Rectal smooth muscle tissue (tissue), 1 donor: Measurements from ENCODE around the gene METAP1D.
"Not testable (repeated sequence)": the region's sequence is repeated elsewhere in the genome, so short reads cannot be mapped to it uniquely, and the experiment has no call there.

Experiments
- H3K27ac ChIP-seq: one replicate; pipeline ENCODE4 v1.7.0; 2013; ENCODE audit warnings: low read depth, low read length, inconsistent platforms
- H3K27me3 ChIP-seq: one replicate; pipeline ENCODE4 v1.7.0; 2013; ENCODE audit warnings: low read length; ENCODE audit not compliant: control insufficient read depth, insufficient read depth
- H3K36me3 ChIP-seq: one replicate; pipeline ENCODE4 v1.7.0; 2013; ENCODE audit warnings: low read length; ENCODE audit not compliant: control insufficient read depth, insufficient read depth
- H3K4me1 ChIP-seq: one replicate; pipeline ENCODE4 v1.7.0; 2013; ENCODE audit warnings: low read length; ENCODE audit not compliant: control insufficient read depth, insufficient read depth
- H3K4me3 ChIP-seq: one replicate; pipeline ENCODE4 v1.7.0; 2013; ENCODE audit warnings: low read length
- H3K9ac ChIP-seq: one replicate; pipeline ENCODE4 v1.7.0; 2013; ENCODE audit warnings: low read length

METAP1D gene

GRCh38 chr2:172109256-172109987, 109.7 kb downstream of the METAP1D start:
- Histone ChIP-seq H3K9ac (no peak overlapping the region), H3K27ac (no peak overlapping the region), H3K27me3 (peaks cover 28% of the 10 kb centered on the region), H3K4me1 (no peaks in the 10 kb centered on the region), H3K4me3 (no peak overlapping the region), H3K36me3 (no peaks in the 10 kb centered on the region)

GRCh38 chr2:172109988-172110811, 110.4 kb downstream of the METAP1D start:
- no peak overlapping the region for H3K27ac ChIP-seq
- H3K4me3 ChIP-seq, result no peak overlapping the region
- no peaks in the 10 kb centered on the region for H3K36me3 ChIP-seq
- H3K4me1 ChIP-seq, result no peaks in the 10 kb centered on the region
- no peak overlapping the region for H3K9ac ChIP-seq
- H3K27me3 ChIP-seq, result peaks cover 24% of the 10 kb centered on the region

GRCh38 chr2:172113617-172114016, 113.9 kb downstream of the METAP1D start:
- no peak overlapping the region for H3K4me3 ChIP-seq
- H3K4me1 ChIP-seq, result no peaks in the 10 kb centered on the region
- no peaks in the 10 kb centered on the region for H3K27me3 ChIP-seq
- H3K27ac ChIP-seq, result no peak overlapping the region
- H3K9ac ChIP-seq, result no peak overlapping the region
- no peaks in the 10 kb centered on the region for H3K36me3 ChIP-seq

- not testable (repeated sequence) for H3K36me3 ChIP-seq, H3K27ac ChIP-seq, H3K4me1 ChIP-seq, H3K9ac ChIP-seq, H3K4me3 ChIP-seq, H3K27me3 ChIP-seq
Observed at GRCh38 chr2:172114176-172114575, 114.4 kb downstream of the METAP1D start.

GRCh38 chr2:172114579-172114978, 114.8 kb downstream of the METAP1D start:
- Histone ChIP-seq H3K4me3 (no peak overlapping the region), H3K9ac (no peak overlapping the region), H3K27me3 (no peaks in the 10 kb centered on the region), H3K36me3 (no peaks in the 10 kb centered on the region), H3K27ac (no peak overlapping the region), H3K4me1 (no peaks in the 10 kb centered on the region)

- Histone ChIP-seq H3K27me3 (no peaks in the 10 kb centered on the region), H3K4me3 (no peak overlapping the region), H3K36me3 (no peaks in the 10 kb centered on the region), H3K9ac (no peak overlapping the region), H3K4me1 (no peaks in the 10 kb centered on the region), H3K27ac (no peak overlapping the region)
Observed at GRCh38 chr2:172116107-172116506, 116.4 kb downstream of the METAP1D start.

- Histone ChIP-seq H3K4me1 (no peaks in the 10 kb centered on the region), H3K27ac (no peak overlapping the region), H3K4me3 (no peak overlapping the region), H3K27me3 (no peaks in the 10 kb centered on the region), H3K9ac (no peak overlapping the region), H3K36me3 (no peaks in the 10 kb centered on the region)
Observed at GRCh38 chr2:172119089-172119488, 119.3 kb downstream of the METAP1D start.

- H3K36me3 ChIP-seq, result no peaks in the 10 kb centered on the region
- H3K27ac ChIP-seq, result no peak overlapping the region
- H3K27me3 ChIP-seq, result no peaks in the 10 kb centered on the region
- H3K4me1 ChIP-seq, result no peaks in the 10 kb centered on the region
- no peak overlapping the region for H3K9ac ChIP-seq
- no peak overlapping the region for H3K4me3 ChIP-seq
Observed at GRCh38 chr2:172120118-172120517, 120.4 kb downstream of the METAP1D start.

GRCh38 chr2:172128484-172128883, 128.7 kb downstream of the METAP1D start:
- Histone ChIP-seq H3K4me3 (no peak overlapping the region), H3K27ac (no peak overlapping the region), H3K36me3 (no peaks in the 10 kb centered on the region), H3K4me1 (no peaks in the 10 kb centered on the region), H3K27me3 (no peaks in the 10 kb centered on the region), H3K9ac (no peak overlapping the region)

GRCh38 chr2:172129404-172129803, 129.7 kb downstream of the METAP1D start:
- Histone ChIP-seq H3K4me1 (no peaks in the 10 kb centered on the region), H3K27me3 (no peaks in the 10 kb centered on the region), H3K4me3 (no peak overlapping the region), H3K9ac (no peak overlapping the region), H3K36me3 (no peaks in the 10 kb centered on the region), H3K27ac (no peak overlapping the region)
